ENCODE results near the gene SDK1.

Gene SDK1

GRCh38 chr7:4073052-4073451 lies 772.0 kb downstream of the SDK1 start:
- TF ChIP-seq ZBTB10 (tag by site-specific recombination; IDR thresholded peaks at IDR 0.05) = no peak
- TF ChIP-seq ZNF623 (tag by site-specific recombination; IDR thresholded peaks at IDR 0.05) = no peak
- no peak for TF ChIP-seq GLI2 (tag by site-specific recombination; IDR thresholded peaks at IDR 0.05; ENCODE audit: borderline replicate concordance, low read depth)
- TF ChIP-seq ZNF10 (tag by site-specific recombination; IDR thresholded peaks at IDR 0.05) = no peak
- no peak for TF ChIP-seq SCRT1 (tag by site-specific recombination; IDR thresholded peaks at IDR 0.05; ENCODE audit: borderline replicate concordance)
- no peak for TF ChIP-seq GFI1B (tag by site-specific recombination; IDR thresholded peaks at IDR 0.05)
- no peak for TF ChIP-seq ZNF621 (tag by site-specific recombination; IDR thresholded peaks at IDR 0.05)
- TF ChIP-seq ZSCAN5A (tag by site-specific recombination; IDR thresholded peaks at IDR 0.05) = no peak
- TF ChIP-seq ZNF266 (tag by site-specific recombination; IDR thresholded peaks at IDR 0.05; ENCODE audit: low read depth) = no peak
- no peak for TF ChIP-seq AEBP2 (tag by site-specific recombination; IDR thresholded peaks at IDR 0.05; ENCODE audit: borderline replicate concordance)
- TF ChIP-seq ZNF837 (tag by site-specific recombination; IDR thresholded peaks at IDR 0.05) = no peak
- no peak for TF ChIP-seq ZNF16 (tag by site-specific recombination; IDR thresholded peaks at IDR 0.05; ENCODE audit: low read depth)
- TF ChIP-seq ZNF423 (tag by site-specific recombination; IDR thresholded peaks at IDR 0.05) = no peak
- no peak for TF ChIP-seq ZNF354C (tag by site-specific recombination; IDR thresholded peaks at IDR 0.05; ENCODE audit: borderline replicate concordance, low read depth)
- no peak for TF ChIP-seq ZNF544 (tag by site-specific recombination; IDR thresholded peaks at IDR 0.05)
- no peak for TF ChIP-seq ZNF362 (tag by site-specific recombination; IDR thresholded peaks at IDR 0.05)
- TF ChIP-seq ZSCAN18 (tag by site-specific recombination; IDR thresholded peaks at IDR 0.05) = no peak
- no peak for TF ChIP-seq ZNF169 (tag by site-specific recombination; IDR thresholded peaks at IDR 0.05)
- no peak overlapping the region for H3K4me3 ChIP-seq (ENCODE audit: low read depth, low read length)
- no peaks in the 10 kb centered on the region for H3K4me1 ChIP-seq (ENCODE audit: control insufficient read depth, insufficient read depth, low read length)
- H3K9me3 ChIP-seq (ENCODE audit: control insufficient read depth, insufficient read depth, low read depth, low read length) = no peaks in the 10 kb centered on the region
- peaks cover 0 to 7% of the 10 kb centered on the region in 2 experiments; a peak in 2 of 3 replicates for H3K36me3 ChIP-seq (ENCODE audit: control insufficient read depth in 2 of 2, insufficient read depth in 1 of 2, low read length in 2 of 2)
- ChIA-PET CTCF (interaction anchor here (0.8 kb wide), 1 partner anchor 108 kb away, joined by 3 read pairs; no protein-coding TSS in a partner anchor), POLR2A (no interaction called here)
- no peak overlapping the region for H3K27ac ChIP-seq (ENCODE audit: extremely low read depth, low read depth, low read length)

GRCh38 chr7:4073750-4074149 lies 772.7 kb downstream of the SDK1 start:
- no peak overlapping the region for H3K27ac ChIP-seq (ENCODE audit: extremely low read depth, low read depth, low read length)
- H3K36me3 ChIP-seq (ENCODE audit: control insufficient read depth in 2 of 2, insufficient read depth in 1 of 2, low read length in 2 of 2) = peaks cover 0 to 7% of the 10 kb centered on the region in 2 experiments; a peak in 2 of 3 replicates
- TF ChIP-seq KLF17 (tag by site-specific recombination; IDR thresholded peaks at IDR 0.05) (no peak), ZFP37 (tag by site-specific recombination; IDR thresholded peaks at IDR 0.05) (no peak)
- H3K4me3 ChIP-seq (ENCODE audit: low read depth, low read length) = no peak overlapping the region
- H3K9me3 ChIP-seq (ENCODE audit: control insufficient read depth, insufficient read depth, low read depth, low read length) = no peaks in the 10 kb centered on the region
- H3K4me1 ChIP-seq (ENCODE audit: control insufficient read depth, insufficient read depth, low read length) = no peaks in the 10 kb centered on the region
- POLR2A ChIA-PET = no interaction called here
- CTCF ChIA-PET = no interaction called here

All from HEK293 (cell line).